Measurements from ENCODE around the gene GNAI1.

The GNAI1 gene

GRCh38 chr7:80213814-80214213 lies 79.2 kb downstream of the GNAI1 start:
- DNase-seq (ENCODE audit: low spot score): no peak

DNA sequence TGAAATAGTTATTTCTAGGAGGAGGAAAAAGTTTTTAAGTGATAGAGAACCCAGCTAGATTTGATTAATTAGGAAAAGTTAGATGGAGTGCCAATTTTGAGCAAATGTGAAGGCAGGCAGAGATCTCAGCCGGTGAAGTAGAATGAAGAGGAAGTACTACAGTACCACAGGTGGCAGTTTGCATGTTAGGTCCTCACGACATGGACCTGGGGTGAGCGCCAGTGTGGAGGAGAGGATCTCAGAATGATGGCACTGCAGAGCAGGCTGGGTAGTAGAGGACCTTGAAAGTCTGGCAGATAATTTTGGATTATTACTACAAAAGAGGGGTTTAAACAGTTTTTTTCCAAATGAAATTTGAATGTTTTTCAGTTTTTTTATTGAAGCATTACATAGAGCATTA lies 81.1 kb downstream of the GNAI1 start:
- DNase-seq (ENCODE audit: low spot score): no peak

DNA sequence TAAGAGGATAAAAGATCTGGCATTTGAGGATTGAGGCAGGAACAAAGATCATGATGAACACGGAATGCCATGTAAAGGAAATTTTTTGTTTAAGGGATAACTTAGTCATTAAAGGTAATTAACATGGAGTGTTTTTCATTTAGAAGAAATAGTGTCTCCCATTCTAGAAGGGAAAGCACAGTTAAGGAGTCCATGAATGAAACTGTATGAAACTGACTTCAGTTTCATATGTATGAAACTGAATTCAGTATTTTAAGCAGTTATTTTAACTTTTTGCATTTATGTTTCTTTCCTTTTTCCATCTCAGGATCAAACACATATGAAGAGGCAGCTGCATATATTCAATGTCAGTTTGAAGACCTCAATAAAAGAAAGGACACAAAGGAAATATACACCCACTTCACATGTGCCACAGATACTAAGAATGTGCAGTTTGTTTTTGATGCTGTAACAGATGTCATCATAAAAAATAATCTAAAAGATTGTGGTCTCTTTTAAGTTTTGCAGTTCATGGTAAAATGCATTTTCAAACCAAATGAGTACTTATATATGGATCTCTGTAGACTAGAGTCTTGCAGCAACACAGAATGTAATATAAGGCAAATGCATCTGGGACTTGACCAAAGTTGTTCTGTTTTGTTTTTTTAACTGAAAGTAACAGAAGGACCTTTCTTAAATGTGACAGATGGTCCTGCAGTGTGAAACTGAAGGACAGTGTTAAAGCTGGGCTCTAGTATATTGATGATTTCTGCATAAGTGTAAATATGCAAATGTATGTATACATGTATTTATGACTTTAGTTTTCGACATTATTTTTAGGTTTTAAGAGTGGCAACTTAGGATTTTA lies 82.6 kb downstream of the GNAI1 start:
- DNase-seq (ENCODE audit: low spot score): no peak

- no peak for DNase-seq (ENCODE audit: low spot score)
Observed at GRCh38 chr7:80218723-80219122, 84.1 kb downstream of the GNAI1 start.

DNA sequence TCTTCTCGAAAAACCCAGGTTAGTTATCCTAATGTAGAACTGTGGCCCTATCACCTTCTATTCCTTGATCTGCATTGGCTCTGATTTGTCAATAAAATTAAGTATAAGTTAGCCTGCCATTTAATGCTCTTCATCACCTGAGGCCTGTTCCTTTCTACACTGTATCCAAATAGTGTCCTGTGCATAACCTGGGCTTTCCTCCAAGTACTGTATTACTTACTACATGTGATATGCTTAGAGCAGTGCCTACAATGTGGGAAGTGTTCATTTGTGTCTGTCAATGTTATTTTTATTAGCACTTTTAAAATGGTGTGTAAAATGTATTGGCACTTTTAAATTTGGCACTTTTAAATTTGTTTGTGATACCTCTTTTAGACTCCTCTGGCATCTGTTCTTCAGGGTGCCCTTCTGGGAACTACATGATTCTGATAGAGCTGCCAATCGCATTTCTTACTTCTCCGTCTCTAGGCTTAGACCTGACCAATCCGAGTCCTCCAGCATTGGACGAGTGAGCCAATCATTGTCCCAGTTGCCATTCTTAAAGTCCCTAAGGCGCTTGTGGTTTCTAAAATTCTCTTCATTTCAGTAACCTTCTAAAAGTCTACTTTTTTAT lies 85.5 kb downstream of the GNAI1 start:
- DNase-seq (ENCODE audit: low spot score): no peak

GRCh38 chr7:80224415-80224814 lies 89.8 kb downstream of the GNAI1 start:
- DNase-seq (ENCODE audit: low spot score): no peak

GRCh38 chr7:80225361-80225760 lies 90.7 kb downstream of the GNAI1 start:
- no peak for DNase-seq (ENCODE audit: low spot score)

GRCh38 chr7:80226629-80227028 lies 92.0 kb downstream of the GNAI1 start:
- no peak for DNase-seq (ENCODE audit: low spot score)

- DNase-seq (ENCODE audit: low spot score): no peak
Observed at GRCh38 chr7:80230327-80230726, 95.7 kb downstream of the GNAI1 start.

- no peak for DNase-seq (ENCODE audit: low spot score)
Observed at GRCh38 chr7:80231707-80232106, 97.1 kb downstream of the GNAI1 start.

DNA sequence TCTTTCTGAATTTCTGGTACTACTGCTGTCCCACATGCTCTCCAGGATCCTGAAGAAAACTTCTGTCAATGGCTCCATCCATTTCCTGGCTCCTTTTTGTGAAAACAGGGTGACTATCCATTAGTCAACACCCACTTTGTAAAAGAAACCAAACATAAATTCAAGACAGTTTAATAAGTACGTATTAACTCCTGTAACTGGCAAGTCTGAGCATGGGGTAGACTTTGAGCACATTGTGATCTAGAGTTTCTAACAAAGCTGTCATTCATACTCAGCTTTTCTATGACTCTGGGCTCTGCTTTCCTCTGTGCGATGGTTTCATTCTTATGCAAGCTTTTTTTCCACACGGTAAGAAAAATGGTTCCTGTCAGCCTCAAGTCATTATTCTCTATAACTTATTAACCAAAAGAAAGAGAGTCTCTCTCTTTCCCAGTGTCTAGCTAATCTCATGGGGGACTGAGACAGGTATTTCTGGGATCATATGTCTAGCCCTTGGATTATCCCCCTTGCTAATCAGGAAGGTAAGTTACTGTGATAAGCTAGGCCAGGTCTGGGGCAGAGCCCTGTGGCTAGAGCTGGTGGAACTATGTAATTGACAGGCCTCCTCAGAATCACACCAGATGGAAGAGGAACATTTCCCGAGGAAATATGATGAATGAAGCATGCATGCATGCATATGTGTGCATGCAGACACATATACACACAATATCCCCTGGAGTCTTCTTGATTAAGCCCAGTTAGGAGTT lies 98.5 kb downstream of the GNAI1 start:
- no peak for DNase-seq (ENCODE audit: low spot score)

DNA sequence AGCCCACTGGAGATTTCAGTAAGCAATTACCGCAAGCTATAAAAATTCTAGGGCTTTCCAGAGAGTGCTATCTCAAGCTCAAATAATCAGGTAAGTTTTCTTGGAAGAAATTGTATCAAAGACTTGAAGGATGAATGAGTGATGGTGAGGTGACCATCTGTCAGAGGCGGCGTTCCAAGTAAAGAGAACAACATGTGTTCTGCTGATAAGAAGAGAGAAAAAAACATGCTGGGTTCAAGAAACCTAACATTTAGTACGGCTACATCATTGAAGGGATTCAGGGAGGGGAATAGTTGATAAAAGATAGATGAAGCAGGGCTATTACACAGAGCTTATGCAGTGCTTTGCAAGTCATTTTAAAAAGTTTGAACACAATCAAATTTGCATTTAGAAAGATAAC lies 100.7 kb downstream of the GNAI1 start:
- no peak for DNase-seq (ENCODE audit: low spot score)

GRCh38 chr7:80236681-80237080 lies 102.0 kb downstream of the GNAI1 start:
- DNase-seq (ENCODE audit: low spot score): no peak

GRCh38 chr7:80240265-80241025 lies 105.8 kb downstream of the GNAI1 start:
- DNase-seq (ENCODE audit: low spot score): no peak

- no peak for DNase-seq (ENCODE audit: low spot score)
Observed at GRCh38 chr7:80241671-80242070, 107.0 kb downstream of the GNAI1 start.

- no peak for DNase-seq (ENCODE audit: low spot score)
Observed at GRCh38 chr7:80243425-80243824, 108.8 kb downstream of the GNAI1 start.

- no peak for DNase-seq (ENCODE audit: low spot score)
Observed at GRCh38 chr7:80244206-80244916, 109.7 kb downstream of the GNAI1 start.

GRCh38 chr7:80247144-80247543 lies 112.5 kb downstream of the GNAI1 start:
- DNase-seq (ENCODE audit: low spot score): no peak

- no peak for DNase-seq (ENCODE audit: low spot score)
Observed at GRCh38 chr7:80247891-80248290, 113.3 kb downstream of the GNAI1 start.

GRCh38 chr7:80249184-80249583 lies 114.6 kb downstream of the GNAI1 start:
- DNase-seq (ENCODE audit: low spot score): no peak

DNA sequence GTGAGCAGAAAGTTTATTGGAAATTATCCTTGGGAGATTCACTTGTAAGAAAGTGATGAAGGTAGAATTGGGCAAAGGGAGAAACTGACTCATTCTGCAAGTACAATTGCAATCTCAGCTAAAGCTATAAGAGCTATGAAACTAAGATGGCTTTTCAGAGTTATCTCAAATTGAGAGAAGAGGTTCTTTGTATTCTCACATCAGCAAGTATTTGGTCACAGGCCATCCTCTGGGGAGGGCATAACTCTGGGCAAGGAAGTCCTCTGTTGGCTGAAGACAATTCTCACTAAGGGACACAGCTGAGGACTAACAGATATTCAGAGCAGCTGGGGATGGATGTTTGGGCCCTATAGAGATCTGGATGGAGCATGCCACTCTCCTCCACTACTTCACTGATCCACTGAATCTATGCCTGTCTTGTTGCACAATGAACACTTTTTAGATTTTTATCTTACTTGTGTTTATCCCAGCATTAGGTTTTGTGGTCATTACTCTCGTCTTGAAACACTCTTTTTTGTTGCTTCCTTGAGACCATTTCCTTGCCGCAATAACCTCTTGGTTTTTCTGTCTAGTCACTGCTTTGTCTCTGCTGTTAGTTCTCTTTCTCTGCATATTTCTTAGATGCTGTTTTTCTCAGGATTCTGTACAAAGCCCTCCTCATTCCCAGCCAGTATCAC lies 115.1 kb downstream of the GNAI1 start:
- no peak for DNase-seq (ENCODE audit: low spot score)
